H1 (cell line): ENCODE results near the gene TGM4. TPM values are rescaled to one million over a fixed set of nuclear protein-coding genes. Genes with fewer than 3 reads are reported as not detected.

Experiments
- ASH2L ChIP-seq: fragments of 200-600, 300-600 bp; sonication (generic); IDR thresholded peaks from one replicate; pipeline ENCODE4 v1.7.1; 2017; ENCODE audit warnings: low read length
- RAD21 ChIP-seq, 2 experiments: IDR thresholded peaks in 1 of 2; conservative IDR thresholded peaks in 1 of 2; 2 replicates each; pipeline ENCODE4 v1.6.1; 2011; ENCODE audit warnings: low read depth in 2 of 2, low read length in 2 of 2, improper control_type of control experiment in 1 of 2, inconsistent platforms in 1 of 2, mild to moderate bottlenecking in 1 of 2, moderate library complexity in 1 of 2
- TEAD4 ChIP-seq: IDR thresholded peaks from 2 replicates; pipeline ENCODE4 v1.6.1; 2012; ENCODE audit warnings: low read depth, low read length, inconsistent platforms, mixed read lengths
- polyA plus RNA-seq, 7 experiments: library from polyadenylated mRNA; depleted of rRNA in 3 of 7; stranded (reverse) in 5 of 7; unstranded in 2 of 7; fragments of >200 nt in 5 of 7; fragments of 200-250 nt in 2 of 7; gene quantifications; 1 replicate in 5 of 7; 2 replicates in 1 of 7; 4 replicates in 1 of 7; pipeline versions ENCODE4 v1.2.1 to v1.2.3, GENCODE V29; 2011 to 2013; ENCODE audit warnings: missing spikeins in 2 of 7, mixed read lengths in 2 of 7
- total RNA-seq: library from RNA; stranded (reverse); fragmentation: NEBNext Ultra II Directional; extraction: Animal tissue kit (Norgen Biotek cat#: 25700); gene quantifications from 2 replicates; pipeline ENCODE4 v1.2.1, GENCODE V29; 2021
- TF ChIP-seq, protein P1 (sequence below): fragments of 300-600 bp; sonication (generic); IDR thresholded peaks from 2 replicates; pipeline ENCODE4 v1.7.1; 2012; ENCODE audit warnings: low read length, moderate library complexity, mild to moderate bottlenecking, inconsistent platforms; ENCODE audit not compliant: insufficient replicate concordance
- TF ChIP-seq, protein P2 (sequence below): IDR thresholded peaks from 2 replicates; pipeline ENCODE4 v1.6.1; 2012; ENCODE audit warnings: inconsistent platforms
- TF ChIP-seq, protein P3 (sequence below), 3 experiments: IDR thresholded peaks; 1 replicate in 2 of 3; 2 replicates in 1 of 3; pipeline versions ENCODE4 v1.5.1 to v1.6.1; 2011; ENCODE audit warnings: low read length in 3 of 3, mild to moderate bottlenecking in 3 of 3, inconsistent platforms in 2 of 3, low read depth in 1 of 3, moderate library complexity in 1 of 3; ENCODE audit not compliant: insufficient read depth in 1 of 3; ENCODE audit errors: control extremely low read depth in 1 of 3

Gene TGM4
- total and polyA plus RNA-seq, 2 of the 8 experiments (the other 6 are each of a cell fraction or from before 2014, with no cell fraction given), result 0.02 TPM; not detected in 1

DNA sequence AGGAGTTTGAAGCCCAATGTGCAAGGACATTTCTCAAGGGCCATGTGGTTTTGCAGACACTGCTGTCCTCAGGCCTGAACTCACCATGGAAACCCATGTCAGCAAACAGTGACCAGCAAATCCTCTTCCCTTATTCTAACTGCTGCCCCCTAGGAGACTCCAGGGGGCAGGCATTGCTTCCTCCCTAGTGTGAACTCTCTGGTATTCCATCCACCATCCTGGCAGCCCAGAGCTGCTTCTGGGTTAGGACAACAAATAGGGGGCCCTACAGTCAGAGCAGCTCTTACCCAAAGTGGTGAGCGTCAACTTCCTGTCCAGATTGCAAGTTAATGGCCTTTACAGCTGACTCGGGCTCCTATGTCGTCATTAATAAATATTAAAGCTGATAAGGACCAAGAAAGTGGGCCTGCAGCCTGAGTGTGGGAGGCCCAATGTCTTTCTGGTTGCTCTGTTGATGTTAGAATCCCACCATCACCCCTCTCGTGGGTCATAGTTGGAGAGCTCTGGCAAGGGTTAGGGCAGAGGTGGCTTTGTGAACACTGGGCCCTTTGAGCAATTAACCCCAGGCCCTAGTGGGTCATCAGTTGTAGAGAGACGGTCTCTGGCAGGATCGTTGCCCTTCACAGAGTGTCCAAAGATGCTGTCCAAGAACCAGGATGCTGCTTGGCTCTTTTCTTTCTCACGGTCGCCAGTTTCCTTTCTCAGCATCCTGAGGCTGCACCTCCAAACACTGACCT is 41.5 kb downstream of the TGM4 start (continued):
- TF ChIP-seq, protein P1, sequence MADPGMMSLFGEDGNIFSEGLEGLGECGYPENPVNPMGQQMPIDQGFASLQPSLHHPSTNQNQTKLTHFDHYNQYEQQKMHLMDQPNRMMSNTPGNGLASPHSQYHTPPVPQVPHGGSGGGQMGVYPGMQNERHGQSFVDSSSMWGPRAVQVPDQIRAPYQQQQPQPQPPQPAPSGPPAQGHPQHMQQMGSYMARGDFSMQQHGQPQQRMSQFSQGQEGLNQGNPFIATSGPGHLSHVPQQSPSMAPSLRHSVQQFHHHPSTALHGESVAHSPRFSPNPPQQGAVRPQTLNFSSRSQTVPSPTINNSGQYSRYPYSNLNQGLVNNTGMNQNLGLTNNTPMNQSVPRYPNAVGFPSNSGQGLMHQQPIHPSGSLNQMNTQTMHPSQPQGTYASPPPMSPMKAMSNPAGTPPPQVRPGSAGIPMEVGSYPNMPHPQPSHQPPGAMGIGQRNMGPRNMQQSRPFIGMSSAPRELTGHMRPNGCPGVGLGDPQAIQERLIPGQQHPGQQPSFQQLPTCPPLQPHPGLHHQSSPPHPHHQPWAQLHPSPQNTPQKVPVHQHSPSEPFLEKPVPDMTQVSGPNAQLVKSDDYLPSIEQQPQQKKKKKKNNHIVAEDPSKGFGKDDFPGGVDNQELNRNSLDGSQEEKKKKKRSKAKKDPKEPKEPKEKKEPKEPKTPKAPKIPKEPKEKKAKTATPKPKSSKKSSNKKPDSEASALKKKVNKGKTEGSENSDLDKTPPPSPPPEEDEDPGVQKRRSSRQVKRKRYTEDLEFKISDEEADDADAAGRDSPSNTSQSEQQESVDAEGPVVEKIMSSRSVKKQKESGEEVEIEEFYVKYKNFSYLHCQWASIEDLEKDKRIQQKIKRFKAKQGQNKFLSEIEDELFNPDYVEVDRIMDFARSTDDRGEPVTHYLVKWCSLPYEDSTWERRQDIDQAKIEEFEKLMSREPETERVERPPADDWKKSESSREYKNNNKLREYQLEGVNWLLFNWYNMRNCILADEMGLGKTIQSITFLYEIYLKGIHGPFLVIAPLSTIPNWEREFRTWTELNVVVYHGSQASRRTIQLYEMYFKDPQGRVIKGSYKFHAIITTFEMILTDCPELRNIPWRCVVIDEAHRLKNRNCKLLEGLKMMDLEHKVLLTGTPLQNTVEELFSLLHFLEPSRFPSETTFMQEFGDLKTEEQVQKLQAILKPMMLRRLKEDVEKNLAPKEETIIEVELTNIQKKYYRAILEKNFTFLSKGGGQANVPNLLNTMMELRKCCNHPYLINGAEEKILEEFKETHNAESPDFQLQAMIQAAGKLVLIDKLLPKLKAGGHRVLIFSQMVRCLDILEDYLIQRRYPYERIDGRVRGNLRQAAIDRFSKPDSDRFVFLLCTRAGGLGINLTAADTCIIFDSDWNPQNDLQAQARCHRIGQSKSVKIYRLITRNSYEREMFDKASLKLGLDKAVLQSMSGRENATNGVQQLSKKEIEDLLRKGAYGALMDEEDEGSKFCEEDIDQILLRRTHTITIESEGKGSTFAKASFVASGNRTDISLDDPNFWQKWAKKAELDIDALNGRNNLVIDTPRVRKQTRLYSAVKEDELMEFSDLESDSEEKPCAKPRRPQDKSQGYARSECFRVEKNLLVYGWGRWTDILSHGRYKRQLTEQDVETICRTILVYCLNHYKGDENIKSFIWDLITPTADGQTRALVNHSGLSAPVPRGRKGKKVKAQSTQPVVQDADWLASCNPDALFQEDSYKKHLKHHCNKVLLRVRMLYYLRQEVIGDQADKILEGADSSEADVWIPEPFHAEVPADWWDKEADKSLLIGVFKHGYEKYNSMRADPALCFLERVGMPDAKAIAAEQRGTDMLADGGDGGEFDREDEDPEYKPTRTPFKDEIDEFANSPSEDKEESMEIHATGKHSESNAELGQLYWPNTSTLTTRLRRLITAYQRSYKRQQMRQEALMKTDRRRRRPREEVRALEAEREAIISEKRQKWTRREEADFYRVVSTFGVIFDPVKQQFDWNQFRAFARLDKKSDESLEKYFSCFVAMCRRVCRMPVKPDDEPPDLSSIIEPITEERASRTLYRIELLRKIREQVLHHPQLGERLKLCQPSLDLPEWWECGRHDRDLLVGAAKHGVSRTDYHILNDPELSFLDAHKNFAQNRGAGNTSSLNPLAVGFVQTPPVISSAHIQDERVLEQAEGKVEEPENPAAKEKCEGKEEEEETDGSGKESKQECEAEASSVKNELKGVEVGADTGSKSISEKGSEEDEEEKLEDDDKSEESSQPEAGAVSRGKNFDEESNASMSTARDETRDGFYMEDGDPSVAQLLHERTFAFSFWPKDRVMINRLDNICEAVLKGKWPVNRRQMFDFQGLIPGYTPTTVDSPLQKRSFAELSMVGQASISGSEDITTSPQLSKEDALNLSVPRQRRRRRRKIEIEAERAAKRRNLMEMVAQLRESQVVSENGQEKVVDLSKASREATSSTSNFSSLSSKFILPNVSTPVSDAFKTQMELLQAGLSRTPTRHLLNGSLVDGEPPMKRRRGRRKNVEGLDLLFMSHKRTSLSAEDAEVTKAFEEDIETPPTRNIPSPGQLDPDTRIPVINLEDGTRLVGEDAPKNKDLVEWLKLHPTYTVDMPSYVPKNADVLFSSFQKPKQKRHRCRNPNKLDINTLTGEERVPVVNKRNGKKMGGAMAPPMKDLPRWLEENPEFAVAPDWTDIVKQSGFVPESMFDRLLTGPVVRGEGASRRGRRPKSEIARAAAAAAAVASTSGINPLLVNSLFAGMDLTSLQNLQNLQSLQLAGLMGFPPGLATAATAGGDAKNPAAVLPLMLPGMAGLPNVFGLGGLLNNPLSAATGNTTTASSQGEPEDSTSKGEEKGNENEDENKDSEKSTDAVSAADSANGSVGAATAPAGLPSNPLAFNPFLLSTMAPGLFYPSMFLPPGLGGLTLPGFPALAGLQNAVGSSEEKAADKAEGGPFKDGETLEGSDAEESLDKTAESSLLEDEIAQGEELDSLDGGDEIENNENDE, result no peak
- no peak for TF ChIP-seq ASH2L
- no peak for TF ChIP-seq RAD21 (IDR thresholded peaks at IDR 0.05 in 1 of 2, conservative IDR thresholded peaks at IDR 0.05 in 1 of 2; ENCODE audit: low read depth in 2 of 2, low read length in 2 of 2)
- TF ChIP-seq, protein P2, sequence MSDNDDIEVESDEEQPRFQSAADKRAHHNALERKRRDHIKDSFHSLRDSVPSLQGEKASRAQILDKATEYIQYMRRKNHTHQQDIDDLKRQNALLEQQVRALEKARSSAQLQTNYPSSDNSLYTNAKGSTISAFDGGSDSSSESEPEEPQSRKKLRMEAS, result 0 out of 2 replicates have a peak, but pooled peaks have one; percentile 25
- TF ChIP-seq TEAD4, result no peak
- TF ChIP-seq, protein P3, sequence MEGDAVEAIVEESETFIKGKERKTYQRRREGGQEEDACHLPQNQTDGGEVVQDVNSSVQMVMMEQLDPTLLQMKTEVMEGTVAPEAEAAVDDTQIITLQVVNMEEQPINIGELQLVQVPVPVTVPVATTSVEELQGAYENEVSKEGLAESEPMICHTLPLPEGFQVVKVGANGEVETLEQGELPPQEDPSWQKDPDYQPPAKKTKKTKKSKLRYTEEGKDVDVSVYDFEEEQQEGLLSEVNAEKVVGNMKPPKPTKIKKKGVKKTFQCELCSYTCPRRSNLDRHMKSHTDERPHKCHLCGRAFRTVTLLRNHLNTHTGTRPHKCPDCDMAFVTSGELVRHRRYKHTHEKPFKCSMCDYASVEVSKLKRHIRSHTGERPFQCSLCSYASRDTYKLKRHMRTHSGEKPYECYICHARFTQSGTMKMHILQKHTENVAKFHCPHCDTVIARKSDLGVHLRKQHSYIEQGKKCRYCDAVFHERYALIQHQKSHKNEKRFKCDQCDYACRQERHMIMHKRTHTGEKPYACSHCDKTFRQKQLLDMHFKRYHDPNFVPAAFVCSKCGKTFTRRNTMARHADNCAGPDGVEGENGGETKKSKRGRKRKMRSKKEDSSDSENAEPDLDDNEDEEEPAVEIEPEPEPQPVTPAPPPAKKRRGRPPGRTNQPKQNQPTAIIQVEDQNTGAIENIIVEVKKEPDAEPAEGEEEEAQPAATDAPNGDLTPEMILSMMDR (IDR thresholded peaks at IDR 0.05; ENCODE audit: control extremely low read depth in 1 of 3, insufficient read depth in 1 of 3, low read depth in 1 of 3, low read length in 3 of 3), result peak; percentile 4 to 19 (median 15); a peak in 3 of 4 replicates
